ENCODE data around the gene CDS2. TPM values are rescaled to one million over a fixed set of nuclear protein-coding genes. Genes with fewer than 3 reads are reported as not detected.
A peak's percentile ranks its signal among the peaks of the same experiment; 100 is the strongest.

The CDS2 gene
- total and polyA plus RNA-seq, 2 of the 13 experiments (the other 11 are each of a cell fraction or from before 2014, with no cell fraction given), result 81.3 to 153 TPM

DNA sequence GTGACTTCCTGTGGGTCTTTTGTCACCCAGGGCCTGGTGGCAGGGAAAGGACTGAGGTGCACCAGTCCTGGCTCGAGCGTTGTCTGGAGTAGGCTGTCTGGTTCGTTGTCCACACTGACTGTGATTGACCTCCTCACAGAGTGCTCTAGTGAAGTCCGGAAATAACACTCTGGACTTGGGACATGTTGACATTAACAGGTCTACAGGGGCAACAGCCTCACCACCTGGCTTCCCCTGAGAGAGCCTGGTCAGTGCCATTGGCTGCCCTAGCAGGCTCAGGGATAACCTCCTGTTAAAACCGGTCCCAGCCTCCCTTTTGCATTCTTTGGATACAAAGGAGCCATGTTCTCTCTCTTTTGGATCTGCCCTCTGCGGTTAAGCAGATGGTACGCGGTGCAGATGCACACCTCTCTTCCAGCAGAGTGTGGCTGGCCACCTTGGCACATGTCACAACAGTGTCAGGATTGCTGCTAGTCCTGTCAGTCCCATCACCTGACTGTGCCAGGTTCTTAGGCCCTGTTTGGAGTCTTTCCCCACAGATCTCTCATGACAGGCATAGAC lies 46.2 kb downstream of the CDS2 start (continued):
- TF ChIP-seq MXI1 (IDR thresholded peaks at IDR 0.05; ENCODE audit: borderline replicate concordance, low read depth, low read length) (peak; percentile 69; the same call in 1 of the 3 replicates), ISL2 (CRISPR knock-in tag; IDR thresholded peaks at IDR 0.05) (no peak; the same call in 1 of the 2 replicates), CCDC6 (CRISPR knock-in tag; IDR thresholded peaks at IDR 0.05) (no peak), ZBTB34 (CRISPR knock-in tag; IDR thresholded peaks at IDR 0.05) (no peak), MAZ (IDR thresholded peaks at IDR 0.05; ENCODE audit: borderline replicate concordance, low read depth, low read length) (no peak), MAZ (CRISPR knock-in tag; IDR thresholded peaks at IDR 0.05; ENCODE audit: low read depth) (no peak), SAFB2 (CRISPR knock-in tag; IDR thresholded peaks at IDR 0.05; ENCODE audit: borderline replicate concordance, low read depth) (no peak), MTF1 (CRISPR knock-in tag; IDR thresholded peaks at IDR 0.05) (no peak), ZNF160 (CRISPR knock-in tag; IDR thresholded peaks at IDR 0.05) (peak; percentile 76; the same call in 1 of the 2 replicates), SAP130 (CRISPR knock-in tag; IDR thresholded peaks at IDR 0.05; ENCODE audit: low read depth) (peak; percentile 93), MLLT10 (CRISPR knock-in tag; IDR thresholded peaks at IDR 0.05) (no peak), ZNF335 (CRISPR knock-in tag; IDR thresholded peaks at IDR 0.05) (0 out of 2 replicates have a peak, but pooled peaks have one; percentile 38), HNRNPH1 (optimal IDR thresholded peaks at IDR 0.05; ENCODE audit: low read depth, low read length) (no peak)
- TF ChIP-seq, protein P1, sequence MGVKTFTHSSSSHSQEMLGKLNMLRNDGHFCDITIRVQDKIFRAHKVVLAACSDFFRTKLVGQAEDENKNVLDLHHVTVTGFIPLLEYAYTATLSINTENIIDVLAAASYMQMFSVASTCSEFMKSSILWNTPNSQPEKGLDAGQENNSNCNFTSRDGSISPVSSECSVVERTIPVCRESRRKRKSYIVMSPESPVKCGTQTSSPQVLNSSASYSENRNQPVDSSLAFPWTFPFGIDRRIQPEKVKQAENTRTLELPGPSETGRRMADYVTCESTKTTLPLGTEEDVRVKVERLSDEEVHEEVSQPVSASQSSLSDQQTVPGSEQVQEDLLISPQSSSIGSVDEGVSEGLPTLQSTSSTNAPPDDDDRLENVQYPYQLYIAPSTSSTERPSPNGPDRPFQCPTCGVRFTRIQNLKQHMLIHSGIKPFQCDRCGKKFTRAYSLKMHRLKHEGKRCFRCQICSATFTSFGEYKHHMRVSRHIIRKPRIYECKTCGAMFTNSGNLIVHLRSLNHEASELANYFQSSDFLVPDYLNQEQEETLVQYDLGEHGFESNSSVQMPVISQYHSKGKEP (CRISPR knock-in tag; IDR thresholded peaks at IDR 0.05), result peak; percentile 45; the same call in 1 of the 2 replicates
- TF ChIP-seq, protein P2, sequence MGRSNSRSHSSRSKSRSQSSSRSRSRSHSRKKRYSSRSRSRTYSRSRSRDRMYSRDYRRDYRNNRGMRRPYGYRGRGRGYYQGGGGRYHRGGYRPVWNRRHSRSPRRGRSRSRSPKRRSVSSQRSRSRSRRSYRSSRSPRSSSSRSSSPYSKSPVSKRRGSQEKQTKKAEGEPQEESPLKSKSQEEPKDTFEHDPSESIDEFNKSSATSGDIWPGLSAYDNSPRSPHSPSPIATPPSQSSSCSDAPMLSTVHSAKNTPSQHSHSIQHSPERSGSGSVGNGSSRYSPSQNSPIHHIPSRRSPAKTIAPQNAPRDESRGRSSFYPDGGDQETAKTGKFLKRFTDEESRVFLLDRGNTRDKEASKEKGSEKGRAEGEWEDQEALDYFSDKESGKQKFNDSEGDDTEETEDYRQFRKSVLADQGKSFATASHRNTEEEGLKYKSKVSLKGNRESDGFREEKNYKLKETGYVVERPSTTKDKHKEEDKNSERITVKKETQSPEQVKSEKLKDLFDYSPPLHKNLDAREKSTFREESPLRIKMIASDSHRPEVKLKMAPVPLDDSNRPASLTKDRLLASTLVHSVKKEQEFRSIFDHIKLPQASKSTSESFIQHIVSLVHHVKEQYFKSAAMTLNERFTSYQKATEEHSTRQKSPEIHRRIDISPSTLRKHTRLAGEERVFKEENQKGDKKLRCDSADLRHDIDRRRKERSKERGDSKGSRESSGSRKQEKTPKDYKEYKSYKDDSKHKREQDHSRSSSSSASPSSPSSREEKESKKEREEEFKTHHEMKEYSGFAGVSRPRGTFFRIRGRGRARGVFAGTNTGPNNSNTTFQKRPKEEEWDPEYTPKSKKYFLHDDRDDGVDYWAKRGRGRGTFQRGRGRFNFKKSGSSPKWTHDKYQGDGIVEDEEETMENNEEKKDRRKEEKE (IDR thresholded peaks at IDR 0.05), result no peak
- TF ChIP-seq, protein P3, sequence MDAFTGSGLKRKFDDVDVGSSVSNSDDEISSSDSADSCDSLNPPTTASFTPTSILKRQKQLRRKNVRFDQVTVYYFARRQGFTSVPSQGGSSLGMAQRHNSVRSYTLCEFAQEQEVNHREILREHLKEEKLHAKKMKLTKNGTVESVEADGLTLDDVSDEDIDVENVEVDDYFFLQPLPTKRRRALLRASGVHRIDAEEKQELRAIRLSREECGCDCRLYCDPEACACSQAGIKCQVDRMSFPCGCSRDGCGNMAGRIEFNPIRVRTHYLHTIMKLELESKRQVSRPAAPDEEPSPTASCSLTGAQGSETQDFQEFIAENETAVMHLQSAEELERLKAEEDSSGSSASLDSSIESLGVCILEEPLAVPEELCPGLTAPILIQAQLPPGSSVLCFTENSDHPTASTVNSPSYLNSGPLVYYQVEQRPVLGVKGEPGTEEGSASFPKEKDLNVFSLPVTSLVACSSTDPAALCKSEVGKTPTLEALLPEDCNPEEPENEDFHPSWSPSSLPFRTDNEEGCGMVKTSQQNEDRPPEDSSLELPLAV (CRISPR knock-in tag; conservative IDR thresholded peaks at IDR 0.05; ENCODE audit: low read depth), result no peak
- TF ChIP-seq, protein P4, sequence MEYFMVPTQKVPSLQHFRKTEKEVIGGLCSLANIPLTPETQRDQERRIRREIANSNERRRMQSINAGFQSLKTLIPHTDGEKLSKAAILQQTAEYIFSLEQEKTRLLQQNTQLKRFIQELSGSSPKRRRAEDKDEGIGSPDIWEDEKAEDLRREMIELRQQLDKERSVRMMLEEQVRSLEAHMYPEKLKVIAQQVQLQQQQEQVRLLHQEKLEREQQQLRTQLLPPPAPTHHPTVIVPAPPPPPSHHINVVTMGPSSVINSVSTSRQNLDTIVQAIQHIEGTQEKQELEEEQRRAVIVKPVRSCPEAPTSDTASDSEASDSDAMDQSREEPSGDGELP (IDR thresholded peaks at IDR 0.05; ENCODE audit: borderline replicate concordance, low read depth), result peak; percentile 76; the same call in 1 of the 2 replicates

All from HepG2 (cell line).